HG02759 (cell line): ENCODE data around the gene PSMD6.

Source experiments
- ATAC-seq: cut with Tn5 transposase; IDR thresholded peaks from one replicate; pipeline ENCODE4 v1.9.1; 2021; ENCODE audit warnings: mild to moderate bottlenecking, moderate library complexity; ENCODE audit not compliant: unreplicated experiment

Gene PSMD6

GRCh38 chr3:63963496-63963895, 59.8 kb downstream of the PSMD6 start:
- no peak for ATAC-seq

GRCh38 chr3:63961891-63962290, 61.4 kb downstream of the PSMD6 start:
- ATAC-seq, result peak; percentile 71
